Vein endothelial cell (primary cell): ENCODE results near the gene SEMA3C. TPM values are rescaled to one million over a fixed set of nuclear protein-coding genes. Genes with fewer than 3 reads are reported as not detected.

Source experiments
- total RNA-seq: library from RNA; depleted of rRNA; stranded (reverse); fragments of >200 nt; gene quantifications from 2 replicates; pipeline ENCODE4 v1.2.3, GENCODE V29; 2012

SEMA3C gene
- total RNA-seq, result 0.33 and 0.38 TPM in 2 replicates

GRCh38 chr7:80918909-80919721 is at the start of gene SEMA3C:
Gene SEMA3C, minus strand, starts transcription at chr7:80919051. Its CDS starts 2,270 bp downstream, at chr7:80916781.

